HepG2 (cell line): ENCODE measurements around the gene GJA5. TPM values are rescaled to one million over a fixed set of nuclear protein-coding genes. Genes with fewer than 3 reads are reported as not detected.

Experiments
- ATAC-seq: fragments of 200-7000 bp; cut with Tn5 transposase; 3 replicates; pipeline ENCODE4 v1.9.1; 2020; ENCODE audit warnings: mild to moderate bottlenecking, moderate library complexity
- BruUV-seq: library from RNA; stranded (reverse); fragments of 400-500 nt; replicated peaks from 2 replicates; lab custom pipeline; 2021; lab: Mats Ljungman, UMichigan
- CTCF ChIA-PET: fragments of 300-600 bp; formaldehyde crosslinking; extraction: SDS; loops from one replicate; lab custom pipeline; 2021; ENCODE audit warnings: low total read pairs, inconsistent platforms, low intra/inter-chr PET ratio; lab: Yijun Ruan, JAX
- POLR2A ChIA-PET: fragments of 350-600 bp; sonication (Branson Sonifier 250); formaldehyde crosslinking; loops from one replicate; lab custom pipeline; 2020; ENCODE audit warnings: antibody characterized with exemption, inconsistent platforms; lab: Yijun Ruan, JAX
- DNase-seq: peaks from one replicate; pipeline ENCODE4 v3.0.0-alpha.2; 2015; ENCODE audit warnings: low spot score
- FAIRE-seq: peaks from 3 replicates; lab custom pipeline; 2011; peaks lifted over from hg19 to GRCh38; lab: Jason Lieb, UNC
- H2AFZ ChIP-seq: one replicate; pipeline ENCODE4 v1.6.1; 2011; ENCODE audit warnings: low read length, inconsistent platforms
- H3K27ac ChIP-seq: fragments of 300-600 bp; 3 replicates; pipeline ENCODE4 v1.8.0; 2011; ENCODE audit warnings: mixed run types, mild to moderate bottlenecking, mixed read lengths, low read length, inconsistent platforms; ENCODE audit not compliant: insufficient read depth; ENCODE audit errors: extremely low read length
- H3K27me3 ChIP-seq, 2 experiments: fragments of 200-600 bp in 1 of 2; 2 replicates in 1 of 2; 3 replicates in 1 of 2; pipeline versions ENCODE4 v1.6.0 to v1.8.0; 2011; ENCODE audit warnings: low read length in 2 of 2, mild to moderate bottlenecking in 2 of 2, moderate library complexity in 2 of 2, inconsistent platforms in 1 of 2; ENCODE audit not compliant: insufficient read depth in 2 of 2, control insufficient read depth in 1 of 2
- H3K36me3 ChIP-seq, 2 experiments: fragments of 200-600 bp in 1 of 2; replicated peaks in 1 of 2; 2 replicates in 1 of 2; 3 replicates in 1 of 2; pipeline versions ENCODE4 v1.5.1 to v1.8.0; 2011; ENCODE audit warnings: low read length in 2 of 2, inconsistent platforms in 1 of 2; ENCODE audit not compliant: insufficient read depth in 2 of 2, control insufficient read depth in 1 of 2
- H3K4me1 ChIP-seq: 2 replicates; pipeline ENCODE4 v1.5.1; 2012; ENCODE audit warnings: low read length, inconsistent platforms; ENCODE audit not compliant: insufficient read depth
- H3K4me2 ChIP-seq: 2 replicates; pipeline ENCODE4 v1.6.0; 2011; ENCODE audit warnings: low read depth, low read length, inconsistent platforms
- H3K4me3 ChIP-seq, 3 experiments: fragments of 200-600 bp in 1 of 3; sonication (generic), shearing (Covaris generic) in 1 of 3; replicated peaks in 1 of 3; 2 replicates each; pipeline ENCODE4 v1.5.1; 2011 to 2016; ENCODE audit warnings: low read length in 3 of 3, inconsistent platforms in 2 of 3, low read depth in 2 of 3, mild to moderate bottlenecking in 2 of 3, control low read depth in 1 of 3, mixed read lengths in 1 of 3; ENCODE audit not compliant: insufficient read depth in 1 of 3
- H3K79me2 ChIP-seq: one replicate; pipeline ENCODE4 v1.6.1; 2011; ENCODE audit warnings: low read length, inconsistent platforms; ENCODE audit not compliant: insufficient read depth
- H3K9ac ChIP-seq: 2 replicates; pipeline ENCODE4 v1.6.0; 2011; ENCODE audit warnings: mild to moderate bottlenecking, low read depth, low read length, inconsistent platforms; ENCODE audit not compliant: insufficient read depth
- H3K9me3 ChIP-seq: 2 replicates; pipeline ENCODE4 v1.5.1; 2012; ENCODE audit warnings: mild to moderate bottlenecking, low read length
- H4K20me1 ChIP-seq: 2 replicates; pipeline ENCODE4 v1.6.0; 2011; ENCODE audit warnings: inconsistent platforms, mild to moderate bottlenecking, low read length, moderate library complexity; ENCODE audit not compliant: insufficient read depth
- HNRNPH1 ChIP-seq: fragments of 200-400 bp; formaldehyde crosslinking; optimal IDR thresholded peaks from 2 replicates; pipeline ENCODE3; 2017; ENCODE audit warnings: mild to moderate bottlenecking, low read depth, low read length
- HOXA5 ChIP-seq: sonication (generic); formaldehyde crosslinking; IDR thresholded peaks from 2 replicates; pipeline ENCODE4 v1.4.0; 2020; ENCODE audit warnings: missing genetic modification reagents
- MZF1 ChIP-seq: sonication (generic); formaldehyde crosslinking; IDR thresholded peaks from 2 replicates; pipeline ENCODE4 v1.8.1; 2023; ENCODE audit warnings: mild to moderate bottlenecking, missing genetic modification reagents, borderline replicate concordance
- PCBP2 ChIP-seq: fragments of 200-400 bp; formaldehyde crosslinking; optimal IDR thresholded peaks from 2 replicates; pipeline ENCODE3; 2018; ENCODE audit warnings: low read length, low read depth; ENCODE audit not compliant: poor library complexity, severe bottlenecking
- SP5 ChIP-seq: IDR thresholded peaks from 2 replicates; pipeline ENCODE4 v1.6.1; 2016; ENCODE audit warnings: low read depth, borderline replicate concordance
- ZNF17 ChIP-seq: sonication (generic); formaldehyde crosslinking; IDR thresholded peaks from 2 replicates; pipeline ENCODE4 v1.5.0; 2020; ENCODE audit warnings: mild to moderate bottlenecking, missing genetic modification reagents
- ZNF274 ChIP-seq: sonication (generic); formaldehyde crosslinking; IDR thresholded peaks from 2 replicates; pipeline ENCODE4 v1.5.1; 2020; ENCODE audit warnings: mild to moderate bottlenecking, missing genetic modification reagents
- ZNF737 ChIP-seq: sonication (generic); formaldehyde crosslinking; IDR thresholded peaks from 2 replicates; pipeline ENCODE4 v1.5.0; 2020; ENCODE audit warnings: missing genetic modification reagents, mild to moderate bottlenecking, borderline replicate concordance
- ZNF749 ChIP-seq: sonication (generic); formaldehyde crosslinking; IDR thresholded peaks from 2 replicates; pipeline ENCODE4 v1.8.0; 2022; ENCODE audit warnings: mild to moderate bottlenecking, missing genetic modification reagents, moderate library complexity, borderline replicate concordance
- WGBS: methylation state at CpG from one replicate; pipeline ENCODE4 v1.1.6; 2017; ENCODE audit warnings: low lambda C conversion rate; 5-methylcytosine and 5-hydroxymethylcytosine counted together
- in situ Hi-C: cut with HindIII; loops from 2 replicates; pipeline ENCODE4 v1.10.0; 2017; ENCODE audit warnings: low pct_unique_long_range_greater_than_20kb; ENCODE audit not compliant: extremely low pct_ligation_motif_present
- intact Hi-C: fragments of 100-400 bp; cut with micrococcal nuclease; formaldehyde crosslinking; loops from one replicate; pipeline ENCODE4 v1.10.0; 2022; ENCODE audit not compliant: unreplicated experiment
- polyA plus RNA-seq, 8 experiments: library from polyadenylated mRNA; depleted of rRNA in 3 of 8; stranded (reverse) in 7 of 8; unstranded in 1 of 8; fragments of >200 nt; fragmentation: Illumina TruSeq in 4 of 8; extraction: Trizol in 4 of 8; gene quantifications; 2 replicates each; pipeline versions ENCODE4 v1.2.1 to v1.2.3, GENCODE V29; 2011 to 2016; ENCODE audit warnings: low read depth in 4 of 8, missing spikeins in 1 of 8, mixed read lengths in 1 of 8; ENCODE audit not compliant: insufficient read depth in 1 of 8
- total RNA-seq, 5 experiments: library from RNA; depleted of rRNA; stranded (reverse); fragments of >200 nt; fragmentation: Illumina TruSeq; extraction: Trizol; gene quantifications; 2 replicates each; pipeline ENCODE4 v1.2.3, GENCODE V29; 2016; ENCODE audit warnings: low read depth in 1 of 5
- TF ChIP-seq, protein P1 (sequence below): sonication (generic); formaldehyde crosslinking; IDR thresholded peaks from 2 replicates; pipeline ENCODE4 v1.4.0; 2020; ENCODE audit warnings: mild to moderate bottlenecking, low read depth, missing genetic modification reagents
- TF ChIP-seq, protein P2 (sequence below): sonication (generic); formaldehyde crosslinking; IDR thresholded peaks from 2 replicates; pipeline ENCODE4 v1.5.0; 2020; ENCODE audit warnings: mild to moderate bottlenecking, missing genetic modification reagents
- TF ChIP-seq, protein P3 (sequence below): IDR thresholded peaks from 2 replicates; pipeline ENCODE4 v1.6.1; 2012; ENCODE audit warnings: inconsistent platforms
- TF ChIP-seq, protein P4 (sequence below): sonication (generic); formaldehyde crosslinking; IDR thresholded peaks from 2 replicates; pipeline ENCODE4 v1.5.0; 2020; ENCODE audit warnings: missing genetic modification reagents, mild to moderate bottlenecking, borderline replicate concordance
- TF ChIP-seq, protein P5 (sequence below): sonication (generic); formaldehyde crosslinking; IDR thresholded peaks from 2 replicates; pipeline ENCODE4 v1.8.1; 2023; ENCODE audit warnings: mild to moderate bottlenecking, moderate library complexity, missing genetic modification reagents

Gene GJA5
- total and polyA plus RNA-seq, 2 of the 13 experiments (the other 11 are each of a cell fraction or from before 2014, with no cell fraction given), result not detected

DNA sequence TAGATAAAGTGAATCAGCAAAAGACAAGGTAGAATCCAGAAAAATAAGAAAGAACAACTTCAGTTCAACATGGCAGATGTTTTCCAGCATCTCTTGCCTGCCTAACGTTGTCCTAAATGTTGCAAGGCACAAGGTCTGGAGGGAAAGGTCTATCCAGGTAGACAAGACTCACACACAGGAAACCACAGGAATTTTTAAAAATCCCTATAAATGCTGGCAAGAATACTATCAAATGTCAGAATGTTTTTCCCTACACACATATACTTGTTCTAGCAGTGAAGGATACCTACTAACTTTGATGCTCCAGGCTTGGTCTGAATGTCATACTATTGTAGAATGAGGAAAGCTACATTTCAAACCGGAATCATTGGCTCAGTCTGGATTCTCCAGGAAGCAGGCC, 10.6 kb downstream of the GJA5 start:
- Histone ChIP-seq H2AFZ (no peak overlapping the region), H3K36me3 (no peaks in the 10 kb centered on the region), H3K4me2 (no peak overlapping the region), H3K27me3 (peaks cover 0 to 3% of the 10 kb centered on the region in 2 experiments; a peak in 1 of 5 replicates)
- POLR2A ChIA-PET, result no interaction called here
- TF ChIP-seq, protein P1, sequence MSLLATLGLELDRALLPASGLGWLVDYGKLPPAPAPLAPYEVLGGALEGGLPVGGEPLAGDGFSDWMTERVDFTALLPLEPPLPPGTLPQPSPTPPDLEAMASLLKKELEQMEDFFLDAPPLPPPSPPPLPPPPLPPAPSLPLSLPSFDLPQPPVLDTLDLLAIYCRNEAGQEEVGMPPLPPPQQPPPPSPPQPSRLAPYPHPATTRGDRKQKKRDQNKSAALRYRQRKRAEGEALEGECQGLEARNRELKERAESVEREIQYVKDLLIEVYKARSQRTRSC (CRISPR knock-in tag), result no peak
- TF ChIP-seq ZNF737 (CRISPR knock-in tag) (no peak), PCBP2 (no peak), HNRNPH1 (no peak), ZNF749 (CRISPR knock-in tag) (no peak), MZF1 (no peak), HOXA5 (CRISPR knock-in tag) (no peak), ZNF17 (CRISPR knock-in tag) (no peak), SP5 (no peak), ZNF274 (CRISPR knock-in tag) (no peak)
- TF ChIP-seq, protein P2, sequence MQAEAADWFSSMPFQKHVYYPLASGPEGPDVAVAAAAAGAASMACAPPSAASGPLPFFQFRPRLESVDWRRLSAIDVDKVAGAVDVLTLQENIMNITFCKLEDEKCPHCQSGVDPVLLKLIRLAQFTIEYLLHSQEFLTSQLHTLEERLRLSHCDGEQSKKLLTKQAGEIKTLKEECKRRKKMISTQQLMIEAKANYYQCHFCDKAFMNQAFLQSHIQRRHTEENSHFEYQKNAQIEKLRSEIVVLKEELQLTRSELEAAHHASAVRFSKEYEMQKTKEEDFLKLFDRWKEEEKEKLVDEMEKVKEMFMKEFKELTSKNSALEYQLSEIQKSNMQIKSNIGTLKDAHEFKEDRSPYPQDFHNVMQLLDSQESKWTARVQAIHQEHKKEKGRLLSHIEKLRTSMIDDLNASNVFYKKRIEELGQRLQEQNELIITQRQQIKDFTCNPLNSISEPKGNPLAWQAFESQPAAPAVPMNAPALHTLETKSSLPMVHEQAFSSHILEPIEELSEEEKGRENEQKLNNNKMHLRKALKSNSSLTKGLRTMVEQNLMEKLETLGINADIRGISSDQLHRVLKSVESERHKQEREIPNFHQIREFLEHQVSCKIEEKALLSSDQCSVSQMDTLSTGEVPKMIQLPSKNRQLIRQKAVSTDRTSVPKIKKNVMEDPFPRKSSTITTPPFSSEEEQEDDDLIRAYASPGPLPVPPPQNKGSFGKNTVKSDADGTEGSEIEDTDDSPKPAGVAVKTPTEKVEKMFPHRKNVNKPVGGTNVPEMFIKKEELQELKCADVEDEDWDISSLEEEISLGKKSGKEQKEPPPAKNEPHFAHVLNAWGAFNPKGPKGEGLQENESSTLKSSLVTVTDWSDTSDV (CRISPR knock-in tag), result no peak
- TF ChIP-seq, protein P3, sequence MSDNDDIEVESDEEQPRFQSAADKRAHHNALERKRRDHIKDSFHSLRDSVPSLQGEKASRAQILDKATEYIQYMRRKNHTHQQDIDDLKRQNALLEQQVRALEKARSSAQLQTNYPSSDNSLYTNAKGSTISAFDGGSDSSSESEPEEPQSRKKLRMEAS, result no peak
- TF ChIP-seq, protein P4, sequence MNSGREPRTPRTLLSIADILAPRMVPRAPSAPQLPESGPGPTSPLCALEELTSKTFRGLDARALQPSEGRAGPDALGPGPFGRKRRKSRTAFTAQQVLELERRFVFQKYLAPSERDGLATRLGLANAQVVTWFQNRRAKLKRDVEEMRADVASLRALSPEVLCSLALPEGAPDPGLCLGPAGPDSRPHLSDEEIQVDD, result no peak
- TF ChIP-seq, protein P5, sequence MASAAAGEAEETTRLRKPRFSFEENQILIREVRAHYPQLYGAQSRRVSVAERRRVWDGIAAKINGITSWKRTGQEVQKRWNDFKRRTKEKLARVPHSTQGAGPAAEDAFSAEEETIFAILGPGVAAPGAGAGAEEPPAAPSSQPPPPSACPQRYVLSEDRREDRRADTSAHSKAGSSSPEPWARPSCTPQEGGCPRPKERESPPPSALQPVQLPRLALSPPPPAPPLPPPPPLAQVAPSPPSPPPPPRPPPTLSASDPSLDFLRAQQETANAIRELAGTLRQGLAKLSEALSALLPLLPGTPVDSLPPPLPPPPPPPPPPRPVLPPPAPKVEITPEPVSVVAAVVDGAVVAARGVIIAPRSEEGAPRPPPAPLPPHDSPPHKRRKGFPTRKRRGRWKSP, result no peak
- TF ChIP-seq, all 625 proteins: peak for 0
- CTCF ChIA-PET, result no interaction called here
- 7% methylated on average over 2 of the region's 2 CpGs for WGBS
- Histone ChIP-seq H3K9ac (no peak overlapping the region), H3K4me1 (no peaks in the 10 kb centered on the region), H3K27ac (no peak overlapping the region), H4K20me1 (no peaks in the 10 kb centered on the region), H3K9me3 (no peaks in the 10 kb centered on the region), H3K79me2 (no peaks in the 10 kb centered on the region), H3K4me3 (no peak overlapping the region)
- no peak for DNase-seq
- intact Hi-C loops (no loop called here), in situ Hi-C loops (no loop called here)
- no TSS peak for BruUV-seq
- FAIRE-seq, result no peak
- no peak for ATAC-seq
